Fibroblast of the conjunctiva (primary cell): ENCODE results near the gene AFAP1L1.
"Not testable (repeated sequence)": the region's sequence is repeated elsewhere in the genome, so short reads cannot be mapped to it uniquely, and the experiment has no call there.

Source experiments
- DNase-seq: peaks from one replicate; pipeline ENCODE4 v3.0.0-alpha.2; 2010; ENCODE audit warnings: low read depth

AFAP1L1 gene

DNA sequence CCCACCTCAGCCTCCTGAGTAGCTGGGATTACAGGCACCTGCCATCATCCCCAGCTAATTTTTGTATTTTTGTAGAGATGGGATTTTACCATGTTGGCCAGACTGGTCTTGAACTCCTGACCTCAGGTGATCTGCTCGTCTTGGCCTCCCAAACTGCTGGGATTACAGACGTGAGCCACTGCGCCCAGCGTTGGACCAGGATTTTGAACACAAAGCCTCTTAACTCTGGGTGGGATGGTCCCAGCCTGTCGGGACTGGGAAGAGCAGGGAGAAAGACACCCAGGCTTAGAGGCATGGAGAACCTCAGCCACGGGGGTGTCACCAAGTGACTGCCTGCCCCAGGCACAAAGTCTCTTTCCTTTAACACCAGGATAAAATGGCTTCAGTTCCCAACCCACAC is 119.4 kb downstream of the AFAP1L1 start:
- not testable (repeated sequence) for DNase-seq
